ENCODE measurements around the gene LRRC17.

The LRRC17 gene

DNA sequence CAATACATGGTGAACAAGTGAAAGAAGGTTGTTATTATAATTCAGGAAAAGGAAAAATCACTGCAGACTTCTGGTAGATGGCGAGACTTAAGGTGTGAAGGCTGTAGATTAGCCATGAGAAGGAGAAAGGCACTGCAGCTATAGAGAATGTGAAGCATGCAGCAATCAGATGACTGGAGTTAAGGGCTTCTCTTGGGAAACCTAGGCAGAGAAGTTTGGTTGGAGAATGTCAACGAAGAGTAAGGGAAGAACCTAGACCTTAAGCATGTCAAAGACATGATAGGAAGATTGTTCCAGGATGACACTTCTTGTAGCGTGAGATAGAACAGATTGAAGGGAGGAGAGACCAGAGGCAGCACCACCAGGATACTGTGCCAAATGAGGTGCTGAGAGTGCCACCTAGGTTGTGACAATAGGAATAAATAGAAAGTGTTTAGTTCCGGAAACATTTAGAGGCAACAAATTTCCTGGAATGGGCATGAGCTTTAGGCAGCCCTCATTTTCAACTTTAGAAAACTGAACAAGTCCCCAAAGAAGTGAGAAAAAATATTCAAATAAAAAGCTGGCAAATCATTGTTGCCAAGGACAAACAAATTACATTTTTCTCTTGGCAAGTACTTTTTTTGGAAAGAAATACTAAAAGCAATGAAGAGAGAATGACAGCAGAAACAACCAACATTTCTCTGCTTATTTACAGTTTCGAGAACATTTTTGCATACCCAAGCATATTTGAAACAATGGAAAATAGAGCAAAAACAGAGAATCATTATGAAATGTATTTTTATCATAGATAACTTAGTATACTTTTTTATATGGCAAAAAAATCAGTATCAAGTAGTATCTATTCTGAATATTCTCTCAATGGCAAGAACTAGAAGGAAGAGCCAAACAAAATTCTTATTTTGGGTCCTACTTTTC, 4.9 kb downstream of the LRRC17 start:
- H3K4me3 ChIP-seq (ENCODE audit: insufficient read length, low read depth), result no peak overlapping the region
- H3K9me3 ChIP-seq (ENCODE audit: insufficient read depth, low read length), result no peaks in the 10 kb centered on the region
- TF ChIP-seq YY1 (IDR thresholded peaks at IDR 0.05; ENCODE audit: insufficient read depth, insufficient read length) (no peak), SUZ12 (IDR thresholded peaks at IDR 0.05; ENCODE audit: extremely low read depth, insufficient read depth, insufficient read length) (no peak)
- no peak for DNase-seq (ENCODE audit: low read depth, low spot score)
- H3K27me3 ChIP-seq (ENCODE audit: insufficient read depth, insufficient read length), result no peaks in the 10 kb centered on the region
- no peaks in the 10 kb centered on the region for H3K4me1 ChIP-seq (ENCODE audit: insufficient read depth, insufficient read length)
- H3K9ac ChIP-seq (ENCODE audit: insufficient read length, low read depth), result no peak overlapping the region
- H3K36me3 ChIP-seq (ENCODE audit: insufficient read depth, insufficient read length, low read length), result no peaks in the 10 kb centered on the region

DNA sequence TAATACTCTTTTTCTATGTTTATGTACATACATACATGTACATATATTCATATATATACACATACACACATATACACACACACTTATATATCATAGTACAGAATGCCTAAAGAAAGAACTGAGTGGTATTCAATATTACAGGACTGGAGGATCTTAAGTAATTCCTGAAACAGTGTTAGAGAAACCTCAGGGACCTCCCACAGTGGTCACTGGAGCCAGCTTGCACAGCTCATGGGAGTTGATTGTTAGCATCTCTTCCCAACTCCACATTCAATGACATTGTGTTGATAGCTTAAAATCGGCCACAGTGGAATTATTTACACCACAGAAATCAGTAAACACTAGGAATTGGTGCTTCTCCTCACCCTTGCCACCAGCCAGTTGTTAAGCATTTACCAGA, 6.0 kb downstream of the LRRC17 start:
- Histone ChIP-seq H3K4me1 (ENCODE audit: insufficient read depth, insufficient read length) (no peaks in the 10 kb centered on the region), H3K27me3 (ENCODE audit: insufficient read depth, insufficient read length) (no peaks in the 10 kb centered on the region), H3K9me3 (ENCODE audit: insufficient read depth, low read length) (no peaks in the 10 kb centered on the region), H3K36me3 (ENCODE audit: insufficient read depth, insufficient read length, low read length) (no peaks in the 10 kb centered on the region), H3K9ac (ENCODE audit: insufficient read length, low read depth) (no peak overlapping the region), H3K4me3 (ENCODE audit: insufficient read length, low read depth) (no peak overlapping the region)
- TF ChIP-seq SUZ12 (IDR thresholded peaks at IDR 0.05; ENCODE audit: extremely low read depth, insufficient read depth, insufficient read length) (no peak), YY1 (IDR thresholded peaks at IDR 0.05; ENCODE audit: insufficient read depth, insufficient read length) (no peak), ZNF274 (IDR thresholded peaks at IDR 0.05; ENCODE audit: low read depth, low read length) (no peak)
- DNase-seq (ENCODE audit: low read depth, low spot score), result no peak

DNA sequence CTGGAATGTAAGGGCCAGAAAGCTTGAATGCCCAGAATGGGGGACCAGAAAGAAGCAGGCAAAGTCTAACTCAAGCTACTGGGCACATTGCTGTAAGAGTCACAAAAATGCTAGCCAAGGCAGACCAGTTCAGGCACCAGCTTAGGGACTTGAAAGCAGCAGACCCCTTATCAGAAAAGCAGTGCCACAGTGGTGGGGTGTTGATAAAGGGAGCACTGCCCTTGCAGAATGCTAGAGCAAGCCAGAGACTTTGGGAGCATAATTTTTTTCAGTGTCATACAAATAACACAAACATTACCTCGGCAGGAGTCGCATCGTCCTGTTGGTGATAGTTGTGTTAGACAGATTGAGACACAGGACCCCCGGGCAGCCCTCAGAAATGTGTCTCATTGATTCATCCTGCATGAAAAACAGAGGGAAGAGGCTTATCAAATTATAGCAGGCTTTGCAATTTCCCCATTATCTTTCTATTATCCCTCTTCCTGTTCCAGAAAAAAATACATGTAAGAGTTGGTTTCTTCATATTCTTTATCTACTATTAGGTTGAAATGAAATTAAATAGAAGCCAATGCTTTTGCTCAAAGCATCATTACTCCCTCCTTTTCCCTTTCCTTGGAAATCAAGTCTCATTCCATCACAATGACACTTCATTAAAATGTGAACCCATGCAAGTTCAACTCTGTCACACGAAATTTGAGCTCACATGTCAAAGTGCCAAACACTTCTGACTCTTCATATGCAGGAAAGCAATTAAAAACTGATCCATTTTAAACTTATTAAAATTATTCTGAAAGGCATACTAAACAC, 13.4 kb downstream of the LRRC17 start:
- TF ChIP-seq ZNF274 (IDR thresholded peaks at IDR 0.05; ENCODE audit: low read depth, low read length) (no peak), SUZ12 (IDR thresholded peaks at IDR 0.05; ENCODE audit: extremely low read depth, insufficient read depth, insufficient read length) (no peak), YY1 (IDR thresholded peaks at IDR 0.05; ENCODE audit: insufficient read depth, insufficient read length) (no peak)
- Histone ChIP-seq H3K27me3 (ENCODE audit: insufficient read depth, insufficient read length) (no peaks in the 10 kb centered on the region), H3K9ac (ENCODE audit: insufficient read length, low read depth) (no peak overlapping the region), H3K9me3 (ENCODE audit: insufficient read depth, low read length) (no peaks in the 10 kb centered on the region), H3K4me3 (ENCODE audit: insufficient read length, low read depth) (no peak overlapping the region), H3K36me3 (ENCODE audit: insufficient read depth, insufficient read length, low read length) (no peaks in the 10 kb centered on the region), H3K4me1 (ENCODE audit: insufficient read depth, insufficient read length) (no peaks in the 10 kb centered on the region)
- no peak for DNase-seq (ENCODE audit: low read depth, low spot score)

DNA sequence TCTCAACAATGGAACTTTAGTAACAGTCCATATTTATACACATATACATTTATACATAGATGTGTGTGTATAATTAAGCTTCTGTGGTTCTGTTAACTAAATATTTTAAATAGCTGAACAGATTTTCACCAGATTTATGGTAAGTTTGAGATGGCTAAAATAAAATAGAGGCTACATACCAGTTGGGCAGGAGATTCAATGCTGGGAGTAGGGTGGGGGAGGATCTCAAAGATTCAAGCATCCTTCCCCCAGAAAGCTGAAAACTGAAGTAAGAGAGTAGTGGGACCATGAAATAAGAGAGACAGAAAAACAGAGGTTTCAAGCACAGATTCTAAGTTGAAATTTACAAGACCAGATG, 14.0 kb downstream of the LRRC17 start:
- no peak for TF ChIP-seq SUZ12 (IDR thresholded peaks at IDR 0.05; ENCODE audit: extremely low read depth, insufficient read depth, insufficient read length)
- no peak for TF ChIP-seq YY1 (IDR thresholded peaks at IDR 0.05; ENCODE audit: insufficient read depth, insufficient read length)
- TF ChIP-seq ZNF274 (IDR thresholded peaks at IDR 0.05; ENCODE audit: low read depth, low read length), result no peak
- DNase-seq (ENCODE audit: low read depth, low spot score), result no peak
- H3K36me3 ChIP-seq (ENCODE audit: insufficient read depth, insufficient read length, low read length), result no peaks in the 10 kb centered on the region
- H3K9ac ChIP-seq (ENCODE audit: insufficient read length, low read depth), result no peak overlapping the region
- no peaks in the 10 kb centered on the region for H3K27me3 ChIP-seq (ENCODE audit: insufficient read depth, insufficient read length)
- H3K4me3 ChIP-seq (ENCODE audit: insufficient read length, low read depth), result no peak overlapping the region
- no peaks in the 10 kb centered on the region for H3K9me3 ChIP-seq (ENCODE audit: insufficient read depth, low read length)
- H3K4me1 ChIP-seq (ENCODE audit: insufficient read depth, insufficient read length), result no peaks in the 10 kb centered on the region

DNA sequence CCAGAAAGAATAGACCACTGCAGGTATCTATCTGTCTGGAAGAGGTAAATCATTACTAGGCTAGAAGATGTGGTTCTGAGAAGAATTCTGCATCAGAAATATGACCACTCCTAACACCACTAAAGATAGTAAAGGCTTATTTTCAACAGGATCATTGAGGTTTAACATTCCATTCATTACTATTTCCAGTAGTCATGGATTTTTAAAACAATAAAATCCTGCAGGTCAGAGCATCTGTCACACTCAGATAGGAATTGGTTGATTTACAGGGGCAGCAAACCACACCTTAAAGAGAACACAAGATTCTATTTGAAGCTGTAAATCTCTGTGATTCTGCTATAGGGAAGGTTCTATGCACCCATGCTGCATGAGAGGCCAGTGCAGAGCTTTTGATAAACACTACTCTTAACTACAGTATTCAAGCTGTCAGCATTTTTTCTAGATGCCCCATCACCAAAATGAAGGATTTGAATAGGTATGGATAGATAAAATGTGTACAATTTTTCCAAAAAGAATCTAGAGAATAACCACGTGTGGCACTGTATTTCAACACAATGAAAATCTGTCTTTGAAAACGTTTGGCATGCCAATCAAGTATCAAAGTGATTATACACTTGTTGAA, 14.6 kb downstream of the LRRC17 start:
- no peaks in the 10 kb centered on the region for H3K36me3 ChIP-seq (ENCODE audit: insufficient read depth, insufficient read length, low read length)
- H3K9ac ChIP-seq (ENCODE audit: insufficient read length, low read depth), result no peak overlapping the region

DNA sequence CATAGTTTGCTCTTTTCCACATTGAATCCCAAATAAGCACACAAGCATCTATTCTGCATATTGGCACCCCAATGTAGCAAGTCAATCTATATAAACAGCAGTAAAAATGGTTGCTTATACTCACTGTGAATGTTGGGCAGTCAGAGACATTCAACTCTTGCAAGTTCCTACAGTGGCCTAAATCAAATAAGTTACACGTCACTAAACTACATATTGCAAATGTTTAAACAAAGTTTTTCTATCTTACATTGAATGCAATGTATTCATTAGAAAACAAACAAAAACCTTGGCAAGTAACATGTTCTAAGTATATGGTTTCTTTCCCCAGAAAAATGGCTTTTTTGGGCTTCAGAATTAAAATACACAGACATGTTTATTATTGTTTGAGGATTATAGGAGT, 19.0 kb downstream of the LRRC17 start:
- Histone ChIP-seq H3K4me1 (ENCODE audit: insufficient read depth, insufficient read length) (no peaks in the 10 kb centered on the region), H3K4me3 (ENCODE audit: insufficient read length, low read depth) (no peak overlapping the region), H3K27me3 (ENCODE audit: insufficient read depth, insufficient read length) (no peaks in the 10 kb centered on the region), H3K36me3 (ENCODE audit: insufficient read depth, insufficient read length, low read length) (no peaks in the 10 kb centered on the region), H3K9ac (ENCODE audit: insufficient read length, low read depth) (no peak overlapping the region), H3K9me3 (ENCODE audit: insufficient read depth, low read length) (no peaks in the 10 kb centered on the region)
- TF ChIP-seq ZNF274 (IDR thresholded peaks at IDR 0.05; ENCODE audit: low read depth, low read length), result no peak
- TF ChIP-seq SUZ12 (IDR thresholded peaks at IDR 0.05; ENCODE audit: extremely low read depth, insufficient read depth, insufficient read length), result no peak
- no peak for DNase-seq (ENCODE audit: low read depth, low spot score)

More for the DNA sequence above, 14.6 kb downstream of the LRRC17 start:
- H3K27me3 ChIP-seq (ENCODE audit: insufficient read depth, insufficient read length), result no peaks in the 10 kb centered on the region
- H3K9me3 ChIP-seq (ENCODE audit: insufficient read depth, low read length), result no peaks in the 10 kb centered on the region
- no peak for TF ChIP-seq ZNF274 (IDR thresholded peaks at IDR 0.05; ENCODE audit: low read depth, low read length)
- TF ChIP-seq SUZ12 (IDR thresholded peaks at IDR 0.05; ENCODE audit: extremely low read depth, insufficient read depth, insufficient read length), result no peak
- TF ChIP-seq YY1 (IDR thresholded peaks at IDR 0.05; ENCODE audit: insufficient read depth, insufficient read length), result no peak
- DNase-seq (ENCODE audit: low read depth, low spot score), result no peak
- H3K4me3 ChIP-seq (ENCODE audit: insufficient read length, low read depth), result no peak overlapping the region
- no peaks in the 10 kb centered on the region for H3K4me1 ChIP-seq (ENCODE audit: insufficient read depth, insufficient read length)

DNA sequence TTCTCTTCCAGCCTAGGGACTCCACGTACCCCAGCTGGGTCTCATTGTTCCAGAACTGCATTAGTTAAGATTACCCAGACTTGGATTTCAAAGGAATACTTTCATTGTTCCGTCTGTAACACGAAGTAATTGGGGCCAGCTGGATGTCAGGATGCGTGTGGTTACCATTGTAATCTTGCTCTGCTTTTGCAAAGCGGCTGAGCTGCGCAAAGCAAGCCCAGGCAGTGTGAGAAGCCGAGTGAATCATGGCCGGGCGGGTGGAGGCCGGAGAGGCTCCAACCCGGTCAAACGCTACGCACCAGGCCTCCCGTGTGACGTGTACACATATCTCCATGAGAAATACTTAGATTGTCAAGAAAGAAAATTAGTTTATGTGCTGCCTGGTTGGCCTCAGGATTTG, 21.0 kb downstream of the LRRC17 start:
- Histone ChIP-seq H3K36me3 (ENCODE audit: insufficient read depth, insufficient read length, low read length) (no peaks in the 10 kb centered on the region), H3K9ac (ENCODE audit: insufficient read length, low read depth) (no peak overlapping the region), H3K4me1 (ENCODE audit: insufficient read depth, insufficient read length) (no peaks in the 10 kb centered on the region), H3K27me3 (ENCODE audit: insufficient read depth, insufficient read length) (no peaks in the 10 kb centered on the region), H3K9me3 (ENCODE audit: insufficient read depth, low read length) (no peaks in the 10 kb centered on the region), H3K4me3 (ENCODE audit: insufficient read length, low read depth) (no peak overlapping the region)
- no peak for DNase-seq (ENCODE audit: low read depth, low spot score)
- TF ChIP-seq SUZ12 (IDR thresholded peaks at IDR 0.05; ENCODE audit: extremely low read depth, insufficient read depth, insufficient read length), result no peak

Data from NT2/D1 (cell line).